ENCODE data around the gene TADA2B.

- TF ChIP-seq EZH2 (IDR thresholded peaks at IDR 0.05; ENCODE audit: insufficient read depth, poor library complexity, severe bottlenecking) (no peak), EZH2phosphoT487 (IDR thresholded peaks at IDR 0.05; ENCODE audit: insufficient read depth, low read depth) (no peak)
Observed at GRCh38 chr4:7067452-7068278, 24.5 kb downstream of the TADA2B start, which contains the start of gene GRPEL1.
